Activated T-cell treated with anti-CD3 and anti-CD28 coated beads for 4 hours (primary cell): Measurements from ENCODE around the gene VAV2.

Experiments
- DNase-seq: peaks from one replicate; pipeline ENCODE4 v3.0.0-alpha.2; 2020

Gene VAV2

GRCh38 chr9:133848471-133849109 lies 143.5 kb downstream of the VAV2 start:
- no peak for DNase-seq

GRCh38 chr9:133846483-133847090 lies 145.5 kb downstream of the VAV2 start:
- no peak for DNase-seq

GRCh38 chr9:133845440-133845839 lies 146.7 kb downstream of the VAV2 start:
- no peak for DNase-seq

GRCh38 chr9:133844881-133845410 lies 147.2 kb downstream of the VAV2 start:
- DNase-seq = no peak

- no peak for DNase-seq
These were observed 147.7 kb downstream of the VAV2 start for GRCh38 chr9:133844398-133844784.

GRCh38 chr9:133843751-133844397 lies 148.2 kb downstream of the VAV2 start:
- DNase-seq = no peak

GRCh38 chr9:133843250-133843649 lies 148.9 kb downstream of the VAV2 start:
- no peak for DNase-seq

GRCh38 chr9:133842721-133843227 lies 149.3 kb downstream of the VAV2 start:
- DNase-seq = no peak

- DNase-seq = no peak
These were observed 149.9 kb downstream of the VAV2 start for GRCh38 chr9:133842174-133842573.

GRCh38 chr9:133841167-133841812 lies 150.8 kb downstream of the VAV2 start:
- no peak for DNase-seq

GRCh38 chr9:133839822-133840329 lies 152.2 kb downstream of the VAV2 start:
- no peak for DNase-seq

- no peak for DNase-seq
These were observed 153.1 kb downstream of the VAV2 start for GRCh38 chr9:133838859-133839507.

GRCh38 chr9:133837627-133838597 lies 154.2 kb downstream of the VAV2 start:
- no peak for DNase-seq

GRCh38 chr9:133836818-133837217 lies 155.3 kb downstream of the VAV2 start:
- no peak for DNase-seq

GRCh38 chr9:133836001-133836758 lies 155.9 kb downstream of the VAV2 start:
- no peak for DNase-seq

- DNase-seq = no peak
These were observed 156.7 kb downstream of the VAV2 start for GRCh38 chr9:133835262-133835901.

GRCh38 chr9:133834080-133834976 lies 157.8 kb downstream of the VAV2 start:
- no peak for DNase-seq

- DNase-seq = no peak
These were observed 158.6 kb downstream of the VAV2 start for GRCh38 chr9:133833388-133834025.
